ENCODE data around the gene EFCAB6. TPM values are rescaled to one million over a fixed set of nuclear protein-coding genes. Genes with fewer than 3 reads are reported as not detected.
A peak's percentile ranks its signal among the peaks of the same experiment; 100 is the strongest.

EFCAB6 gene
- total and polyA plus RNA-seq, 10 of the 15 experiments (the other 5 are each of a cell fraction or from before 2014, with no cell fraction given): 0.05 to 0.42 (median 0.19) TPM

GRCh38 chr22:43624144-43624998, 187.7 kb downstream of the EFCAB6 start:
- no peaks in the 10 kb centered on the region for H3K79me2 ChIP-seq (ENCODE audit: control insufficient read depth, insufficient read depth, low read length)
- CTCF ChIA-PET: no interaction called here
- no TSS peak for BruUV-seq (replicated peaks)
- H4K20me1 ChIP-seq (ENCODE audit: control insufficient read depth, insufficient read depth): no peaks in the 10 kb centered on the region
- RAD21 ChIA-PET (ENCODE audit: unreplicated experiment): no interaction called here
- H3K4me2 ChIP-seq (ENCODE audit: control insufficient read depth, insufficient read depth): no peak overlapping the region
- H3K9me3 ChIP-seq (replicated peaks; ENCODE audit: control insufficient read depth, insufficient read depth, low read length): no peaks in the 10 kb centered on the region
- no peaks in the 10 kb centered on the region for H3K4me1 ChIP-seq (ENCODE audit: control insufficient read depth, insufficient read depth, low read length)
- ATAC-seq (no peak), DNase-seq (ENCODE audit: low read depth, low spot score) (no peak), FAIRE-seq (no peak)
- H3K36me3 ChIP-seq (ENCODE audit: control insufficient read depth in 2 of 2, insufficient read depth in 2 of 2, low read length in 1 of 2): no peaks in the 10 kb centered on the region
- intact Hi-C loops (cut with micrococcal nuclease; ENCODE audit: unreplicated experiment) (no loop called here), in situ Hi-C loops (cut with MboI) (no loop called here)
- no peaks in the 10 kb centered on the region for H3K27me3 ChIP-seq (replicated peaks in 1 of 2; ENCODE audit: control insufficient read depth in 2 of 2, insufficient read depth in 2 of 2, low read length in 1 of 2)
- POLR2A ChIA-PET: no interaction called here
- WGBS (ENCODE audit: insufficient coverage, insufficient replicate concordance, low lambda C conversion rate, missing lambda C conversion rate): 37% methylated on average over 15 of the region's 15 CpGs
- no peak overlapping the region for H3K9ac ChIP-seq (ENCODE audit: control insufficient read depth, insufficient read depth, low read length)
- no peak for TF ChIP-seq E2F4 (IDR thresholded peaks at IDR 0.05; ENCODE audit: low read depth, low read length)
- no peak for TF ChIP-seq WRNIP1 (IDR thresholded peaks at IDR 0.05; ENCODE audit: borderline replicate concordance, low read depth, low read length)
- 0 out of 2 replicates have a peak, but pooled peaks have one; percentile 11 for TF ChIP-seq RAD21 (IDR thresholded peaks at IDR 0.05; ENCODE audit: insufficient read depth, low read depth, low read length)
- no peak overlapping the region for H2AFZ ChIP-seq (ENCODE audit: control insufficient read depth, low read depth, low read length)
- no peak overlapping the region for H3K27ac ChIP-seq (ENCODE audit: control insufficient read depth, insufficient read depth)
- SMC1A ChIA-PET (ENCODE audit: uncharacterized antibody, unreplicated experiment): no interaction called here
- no peak overlapping the region for H3K4me3 ChIP-seq

DNA sequence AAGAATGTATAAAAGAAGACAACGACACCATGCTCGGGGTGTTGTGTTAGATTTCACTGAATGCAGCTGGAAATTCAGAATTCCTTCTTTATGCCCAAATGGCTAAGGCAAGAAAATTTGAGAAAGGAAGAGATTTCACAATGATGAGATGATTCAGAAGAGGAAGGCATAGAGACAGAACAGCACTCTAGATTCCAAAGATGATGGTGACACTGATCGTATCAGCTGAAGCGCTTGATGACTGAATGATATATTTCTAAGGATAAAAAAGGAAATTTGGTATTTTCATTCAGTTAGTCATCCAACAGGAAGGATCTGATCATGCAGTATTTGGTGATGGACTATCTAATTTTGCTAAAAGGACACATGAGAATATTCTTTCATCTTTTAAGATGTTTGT, 189.2 kb downstream of the EFCAB6 start:
- Histone ChIP-seq H3K27me3 (replicated peaks in 1 of 2; ENCODE audit: control insufficient read depth in 2 of 2, insufficient read depth in 2 of 2, low read length in 1 of 2) (no peaks in the 10 kb centered on the region), H3K36me3 (ENCODE audit: control insufficient read depth in 2 of 2, insufficient read depth in 2 of 2, low read length in 1 of 2) (no peaks in the 10 kb centered on the region), H3K9ac (ENCODE audit: control insufficient read depth, insufficient read depth, low read length) (no peak overlapping the region), H3K79me2 (ENCODE audit: control insufficient read depth, insufficient read depth, low read length) (no peaks in the 10 kb centered on the region), H3K9me3 (replicated peaks; ENCODE audit: control insufficient read depth, insufficient read depth, low read length) (no peaks in the 10 kb centered on the region), H4K20me1 (ENCODE audit: control insufficient read depth, insufficient read depth) (no peaks in the 10 kb centered on the region), H3K27ac (ENCODE audit: control insufficient read depth, insufficient read depth) (no peak overlapping the region), H3K4me1 (ENCODE audit: control insufficient read depth, insufficient read depth, low read length) (no peaks in the 10 kb centered on the region), H2AFZ (ENCODE audit: control insufficient read depth, low read depth, low read length) (no peak overlapping the region), H3K4me3 (no peak overlapping the region), H3K4me2 (ENCODE audit: control insufficient read depth, insufficient read depth) (no peak overlapping the region)
- ChIA-PET CTCF (interaction anchor here (0.7 kb wide), 1 partner anchor 15 kb away, joined by 3 read pairs; no protein-coding TSS in a partner anchor), POLR2A (interaction anchor here (0.5 kb wide), 1 partner anchor 1164 kb away, joined by 5 read pairs; no protein-coding TSS in a partner anchor), RAD21 (ENCODE audit: unreplicated experiment) (no interaction called here), SMC1A (ENCODE audit: uncharacterized antibody, unreplicated experiment) (no interaction called here)
- in situ Hi-C loops (cut with MboI): no loop called here
- intact Hi-C loops (cut with micrococcal nuclease; ENCODE audit: unreplicated experiment): no loop called here
- WGBS (ENCODE audit: insufficient coverage, insufficient replicate concordance, low lambda C conversion rate, missing lambda C conversion rate): 38% methylated on average over 4 of the region's 4 CpGs
- ATAC-seq (no peak), DNase-seq (ENCODE audit: low read depth, low spot score) (no peak), FAIRE-seq (no peak)
- BruUV-seq (replicated peaks): no TSS peak
- no peak for TF ChIP-seq SREBF1 (IDR thresholded peaks at IDR 0.05; ENCODE audit: low read length)
- TF ChIP-seq HSF1 (IDR thresholded peaks at IDR 0.05; ENCODE audit: low read depth, low read length): no peak
- TF ChIP-seq CHD2 (IDR thresholded peaks at IDR 0.05; ENCODE audit: borderline replicate concordance, low read depth, low read length): no peak
- TF ChIP-seq SPI1 (IDR thresholded peaks at IDR 0.05; ENCODE audit: borderline replicate concordance, insufficient read depth, low read depth, low read length): no peak
- TF ChIP-seq SUPT20H (IDR thresholded peaks at IDR 0.05; ENCODE audit: borderline replicate concordance, control insufficient read depth, low read depth, low read length): no peak
- no peak for TF ChIP-seq RCOR1 (conservative IDR thresholded peaks at IDR 0.05; ENCODE audit: low read depth, low read length)
- TF ChIP-seq BMI1 (IDR thresholded peaks at IDR 0.05; ENCODE audit: borderline replicate concordance): no peak
- TF ChIP-seq ZNF217 (IDR thresholded peaks at IDR 0.05): no peak
- TF ChIP-seq HDAC2 (IDR thresholded peaks at IDR 0.05): no peak
- no peak for TF ChIP-seq GABPA (IDR thresholded peaks at IDR 0.05; ENCODE audit: low read depth)

Data from GM12878 (cell line).